ENCODE data around the gene NPBWR2.

DNA sequence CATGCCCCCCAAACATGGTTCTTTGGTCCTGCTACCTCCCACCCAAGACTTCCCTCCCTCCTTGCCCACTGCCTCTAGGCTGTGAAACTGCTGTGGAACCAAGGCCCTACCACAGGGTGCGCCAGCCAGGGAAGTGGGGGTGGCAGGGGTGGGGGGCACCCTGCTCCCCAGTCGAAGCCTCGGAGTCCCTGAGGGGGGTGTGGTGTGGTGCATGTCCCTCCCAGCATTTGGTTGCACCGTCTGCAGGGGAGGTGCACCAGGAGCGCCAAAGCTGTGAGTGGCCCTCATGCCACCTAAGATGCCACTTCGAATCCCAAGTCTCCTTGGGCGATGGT is 29.9 kb downstream of the NPBWR2 start:
- TF ChIP-seq, protein P1, sequence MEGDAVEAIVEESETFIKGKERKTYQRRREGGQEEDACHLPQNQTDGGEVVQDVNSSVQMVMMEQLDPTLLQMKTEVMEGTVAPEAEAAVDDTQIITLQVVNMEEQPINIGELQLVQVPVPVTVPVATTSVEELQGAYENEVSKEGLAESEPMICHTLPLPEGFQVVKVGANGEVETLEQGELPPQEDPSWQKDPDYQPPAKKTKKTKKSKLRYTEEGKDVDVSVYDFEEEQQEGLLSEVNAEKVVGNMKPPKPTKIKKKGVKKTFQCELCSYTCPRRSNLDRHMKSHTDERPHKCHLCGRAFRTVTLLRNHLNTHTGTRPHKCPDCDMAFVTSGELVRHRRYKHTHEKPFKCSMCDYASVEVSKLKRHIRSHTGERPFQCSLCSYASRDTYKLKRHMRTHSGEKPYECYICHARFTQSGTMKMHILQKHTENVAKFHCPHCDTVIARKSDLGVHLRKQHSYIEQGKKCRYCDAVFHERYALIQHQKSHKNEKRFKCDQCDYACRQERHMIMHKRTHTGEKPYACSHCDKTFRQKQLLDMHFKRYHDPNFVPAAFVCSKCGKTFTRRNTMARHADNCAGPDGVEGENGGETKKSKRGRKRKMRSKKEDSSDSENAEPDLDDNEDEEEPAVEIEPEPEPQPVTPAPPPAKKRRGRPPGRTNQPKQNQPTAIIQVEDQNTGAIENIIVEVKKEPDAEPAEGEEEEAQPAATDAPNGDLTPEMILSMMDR (IDR thresholded peaks at IDR 0.05; ENCODE audit: low read depth, low read length, missing input control) = no peak
- TF ChIP-seq RAD21 (IDR thresholded peaks at IDR 0.05) = no peak

Measured in liver (tissue), 3 donors.